Liver (tissue), 3 donors: ENCODE data around the gene SETBP1.

ENCODE experiments used
- CTCF ChIP-seq: fragments of 150-350 bp; IDR thresholded peaks from 2 replicates; pipeline ENCODE4 v1.5.1; 2017; ENCODE audit warnings: improper control_type of control experiment, low read depth, low read length; ENCODE audit not compliant: missing input control
- HNF4A ChIP-seq, 2 donors: conservative IDR thresholded peaks; 2 replicates each; pipeline ENCODE4 v1.6.1; 2016; ENCODE audit warnings: antibody characterized with exemption in 2 of 2, mild to moderate bottlenecking in 2 of 2
- JUND ChIP-seq, 2 donors: IDR thresholded peaks; 2 replicates each; pipeline ENCODE4 v1.6.1; 2016; ENCODE audit warnings: antibody characterized with exemption in 2 of 2
- MAX ChIP-seq: IDR thresholded peaks from 2 replicates; pipeline ENCODE4 v1.6.1; 2016; ENCODE audit warnings: antibody characterized with exemption
- REST ChIP-seq: IDR thresholded peaks from 2 replicates; pipeline ENCODE4 v1.6.1; 2016; ENCODE audit warnings: antibody characterized with exemption, mild to moderate bottlenecking
- SP1 ChIP-seq: IDR thresholded peaks from 2 replicates; pipeline ENCODE4 v1.6.1; 2018; ENCODE audit warnings: antibody characterized with exemption, mild to moderate bottlenecking
- YY1 ChIP-seq: IDR thresholded peaks from 2 replicates; pipeline ENCODE4 v1.6.1; 2016; ENCODE audit warnings: antibody characterized with exemption, mild to moderate bottlenecking
- donor health status: healthy.
- donor health status: healthy.

- no peak for TF ChIP-seq CTCF
- no peak for TF ChIP-seq MAX
- TF ChIP-seq REST, result no peak
- TF ChIP-seq SP1, result no peak
- TF ChIP-seq HNF4A (conservative IDR thresholded peaks at IDR 0.05), result no peak
- TF ChIP-seq YY1, result no peak
- no peak for TF ChIP-seq JUND (IDR thresholded peaks at IDR 0.05)
Observed at GRCh38 chr18:44761812-44762211, 81.1 kb downstream of the SETBP1 start.
